Activated naive CD4-positive, alpha-beta T cell treated with anti-CD3 and anti-CD28 coated beads for 36 hours (primary cell): ENCODE measurements around the gene SSC5D. TPM values are rescaled to one million over a fixed set of nuclear protein-coding genes. Genes with fewer than 3 reads are reported as not detected.

Source experiments
- CTCF ChIA-PET: fragments of 350-600 bp; sonication (Branson Sonifier 250); formaldehyde crosslinking; loops from one replicate; lab custom pipeline; 2021; ENCODE audit warnings: antibody characterized with exemption; lab: Charles Lee
- DNase-seq: peaks from one replicate; pipeline ENCODE4 v3.0.0-alpha.2; 2020
- H3K27ac Mint-ChIP-seq: one replicate; pipeline ENCODE4 v1.8.0; 2021; ENCODE audit warnings: mild to moderate bottlenecking, mixed read lengths
- H3K27me3 Mint-ChIP-seq: one replicate; pipeline ENCODE4 v1.8.0; 2021; ENCODE audit warnings: low read depth, mixed read lengths
- H3K36me3 Mint-ChIP-seq: one replicate; pipeline ENCODE4 v1.8.0; 2021; ENCODE audit warnings: low read depth, mixed read lengths
- H3K4me1 Mint-ChIP-seq: one replicate; pipeline ENCODE4 v1.8.0; 2021; ENCODE audit warnings: low read depth, mixed read lengths
- H3K4me3 Mint-ChIP-seq: one replicate; pipeline ENCODE4 v1.8.0; 2021; ENCODE audit warnings: mild to moderate bottlenecking, moderate library complexity, mixed read lengths
- H3K9me3 Mint-ChIP-seq: one replicate; pipeline ENCODE4 v1.8.0; 2021; ENCODE audit warnings: mixed read lengths
- intact Hi-C: fragments of 100-400 bp; cut with micrococcal nuclease; formaldehyde crosslinking; loops from one replicate; pipeline ENCODE4 v1.15.1; 2023
- total RNA-seq, 2 experiments: library from RNA; stranded (reverse); gene quantifications; one replicate each; pipeline ENCODE4 v1.2.3, GENCODE V29; 2021

The SSC5D gene
- total RNA-seq, 2 experiments from 2014 or later, result 0.25 to 0.48 TPM

DNA sequence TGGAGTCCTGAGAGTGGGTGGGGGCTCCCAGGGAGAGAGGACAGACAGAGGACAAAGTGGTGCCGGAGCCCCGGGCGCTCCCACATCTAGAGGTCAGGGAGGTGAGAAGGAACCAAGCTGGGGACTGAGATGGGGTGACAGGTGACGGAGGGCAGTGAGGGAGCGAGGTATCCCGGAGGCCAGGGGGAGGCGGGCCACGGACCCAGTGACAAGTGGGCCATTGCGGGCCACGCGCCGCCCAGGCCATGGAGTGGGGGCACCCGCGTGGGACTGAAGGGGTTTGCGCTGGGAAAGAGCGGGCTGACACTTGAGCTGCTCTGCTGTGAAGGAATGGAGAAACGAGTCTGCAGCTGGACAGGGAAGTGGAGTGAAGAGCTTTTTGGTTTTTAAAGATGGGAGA lies 9.2 kb upstream of the SSC5D start:
- CTCF ChIA-PET, result interaction anchor here (1.0 kb wide), 1 partner anchor 12 kb away, joined by 4 read pairs; no protein-coding TSS in a partner anchor
- intact Hi-C loops, result no loop called here
- H3K4me3 Mint-ChIP-seq, result no peak overlapping the region
- H3K27ac Mint-ChIP-seq, result no peak overlapping the region
- H3K27me3 Mint-ChIP-seq, result no peaks in the 10 kb centered on the region
- peaks cover 30% of the 10 kb centered on the region for H3K4me1 Mint-ChIP-seq
- H3K9me3 Mint-ChIP-seq, result no peaks in the 10 kb centered on the region
- no peak for DNase-seq
- H3K36me3 Mint-ChIP-seq, result peaks cover 5% of the 10 kb centered on the region

DNA sequence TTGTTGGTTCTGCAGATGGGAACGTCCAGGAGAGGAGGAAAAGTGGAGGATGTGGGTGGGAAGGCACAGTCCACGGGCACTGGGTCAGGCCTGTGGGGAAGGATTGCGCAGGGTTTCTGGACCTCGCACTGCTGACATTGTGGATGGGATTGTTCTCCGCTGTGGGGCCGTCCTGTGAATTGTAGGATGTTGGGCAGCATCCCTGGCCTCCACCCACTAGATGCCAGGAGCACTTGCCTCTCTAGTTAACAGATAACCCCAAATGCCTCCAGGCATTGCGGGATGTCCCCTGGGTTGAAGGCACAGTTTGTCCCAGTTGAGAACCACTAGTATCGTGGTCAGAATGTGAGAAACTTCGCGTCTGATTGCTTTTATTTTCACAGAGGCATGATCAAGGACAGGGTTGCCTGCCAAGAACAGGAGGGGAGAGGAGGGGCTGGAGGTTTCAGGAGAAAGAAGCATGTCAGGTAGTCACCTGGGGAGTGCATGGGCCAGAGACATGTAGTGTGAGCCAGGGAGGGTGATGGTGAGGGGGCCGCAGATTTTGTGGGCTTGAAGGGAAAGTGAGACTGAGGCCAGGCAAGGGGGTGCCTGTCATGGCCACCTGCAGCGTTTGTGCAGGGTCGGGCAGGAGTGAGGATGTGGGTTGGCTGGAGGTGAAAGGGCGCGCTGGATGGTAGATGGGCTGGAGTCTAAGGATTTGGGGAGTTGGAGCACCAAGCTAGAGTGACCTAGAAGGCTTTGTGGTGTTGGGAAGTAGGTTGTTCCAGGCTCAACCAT lies 8.6 kb upstream of the SSC5D start:
- CTCF ChIA-PET, result interaction anchor here (1.0 kb wide), 1 partner anchor 12 kb away, joined by 4 read pairs; no protein-coding TSS in a partner anchor
- Mint-ChIP-seq H3K9me3 (no peaks in the 10 kb centered on the region), H3K4me3 (no peak overlapping the region), H3K27ac (no peak overlapping the region), H3K36me3 (peaks cover 5% of the 10 kb centered on the region), H3K27me3 (no peaks in the 10 kb centered on the region), H3K4me1 (peaks cover 30% of the 10 kb centered on the region)
- no peak for DNase-seq
- intact Hi-C loops, result no loop called here

DNA sequence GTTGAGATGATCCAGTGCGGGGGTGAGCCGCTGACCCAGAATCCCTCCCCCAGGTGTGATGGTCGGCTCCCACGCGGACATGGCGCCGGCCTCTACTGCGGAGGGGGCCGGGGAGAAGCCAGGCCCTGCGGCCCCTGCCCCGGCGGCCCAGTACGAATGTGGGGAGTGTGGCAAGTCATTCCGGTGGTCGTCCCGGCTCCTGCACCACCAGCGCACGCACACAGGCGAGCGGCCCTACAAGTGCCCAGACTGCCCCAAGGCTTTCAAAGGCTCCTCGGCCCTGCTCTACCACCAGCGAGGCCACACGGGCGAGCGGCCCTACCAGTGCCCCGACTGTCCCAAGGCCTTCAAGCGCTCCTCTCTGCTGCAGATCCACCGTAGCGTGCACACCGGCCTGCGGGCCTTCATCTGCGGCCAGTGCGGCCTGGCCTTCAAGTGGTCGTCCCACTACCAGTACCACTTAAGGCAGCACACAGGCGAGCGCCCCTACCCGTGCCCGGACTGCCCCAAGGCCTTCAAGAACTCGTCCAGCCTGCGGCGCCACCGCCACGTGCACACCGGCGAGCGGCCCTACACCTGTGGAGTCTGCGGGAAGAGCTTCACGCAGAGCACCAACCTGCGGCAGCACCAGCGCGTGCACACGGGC lies 7.0 kb upstream of the SSC5D start:
- intact Hi-C loops, result no loop called here
- CTCF ChIA-PET, result no interaction called here
- H3K27ac Mint-ChIP-seq, result no peak overlapping the region
- H3K9me3 Mint-ChIP-seq, result no peaks in the 10 kb centered on the region
- H3K36me3 Mint-ChIP-seq, result peaks cover 5% of the 10 kb centered on the region
- H3K27me3 Mint-ChIP-seq, result peaks cover 3% of the 10 kb centered on the region
- no peak for DNase-seq
- H3K4me1 Mint-ChIP-seq, result peaks cover 32% of the 10 kb centered on the region
- H3K4me3 Mint-ChIP-seq, result no peak overlapping the region

DNA sequence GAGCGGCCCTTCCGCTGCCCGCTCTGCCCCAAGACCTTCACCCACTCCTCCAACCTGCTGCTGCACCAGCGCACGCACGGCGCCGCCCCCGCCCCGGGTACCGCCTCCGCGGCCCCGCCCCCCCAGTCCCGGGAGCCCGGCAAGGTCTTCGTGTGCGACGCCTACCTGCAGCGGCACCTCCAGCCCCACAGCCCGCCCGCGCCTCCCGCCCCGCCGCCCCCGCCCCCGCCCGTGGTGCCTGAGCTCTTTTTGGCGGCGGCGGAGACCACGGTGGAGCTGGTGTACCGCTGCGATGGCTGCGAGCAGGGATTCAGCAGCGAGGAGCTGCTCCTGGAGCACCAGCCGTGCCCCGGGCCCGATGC lies 6.5 kb upstream of the SSC5D start:
- CTCF ChIA-PET, result no interaction called here
- no peak overlapping the region for H3K4me3 Mint-ChIP-seq
- H3K9me3 Mint-ChIP-seq, result no peaks in the 10 kb centered on the region
- peaks cover 3% of the 10 kb centered on the region for H3K27me3 Mint-ChIP-seq
- H3K4me1 Mint-ChIP-seq, result peaks cover 32% of the 10 kb centered on the region
- DNase-seq, result no peak
- intact Hi-C loops, result no loop called here
- H3K36me3 Mint-ChIP-seq, result peaks cover 5% of the 10 kb centered on the region
- no peak overlapping the region for H3K27ac Mint-ChIP-seq

DNA sequence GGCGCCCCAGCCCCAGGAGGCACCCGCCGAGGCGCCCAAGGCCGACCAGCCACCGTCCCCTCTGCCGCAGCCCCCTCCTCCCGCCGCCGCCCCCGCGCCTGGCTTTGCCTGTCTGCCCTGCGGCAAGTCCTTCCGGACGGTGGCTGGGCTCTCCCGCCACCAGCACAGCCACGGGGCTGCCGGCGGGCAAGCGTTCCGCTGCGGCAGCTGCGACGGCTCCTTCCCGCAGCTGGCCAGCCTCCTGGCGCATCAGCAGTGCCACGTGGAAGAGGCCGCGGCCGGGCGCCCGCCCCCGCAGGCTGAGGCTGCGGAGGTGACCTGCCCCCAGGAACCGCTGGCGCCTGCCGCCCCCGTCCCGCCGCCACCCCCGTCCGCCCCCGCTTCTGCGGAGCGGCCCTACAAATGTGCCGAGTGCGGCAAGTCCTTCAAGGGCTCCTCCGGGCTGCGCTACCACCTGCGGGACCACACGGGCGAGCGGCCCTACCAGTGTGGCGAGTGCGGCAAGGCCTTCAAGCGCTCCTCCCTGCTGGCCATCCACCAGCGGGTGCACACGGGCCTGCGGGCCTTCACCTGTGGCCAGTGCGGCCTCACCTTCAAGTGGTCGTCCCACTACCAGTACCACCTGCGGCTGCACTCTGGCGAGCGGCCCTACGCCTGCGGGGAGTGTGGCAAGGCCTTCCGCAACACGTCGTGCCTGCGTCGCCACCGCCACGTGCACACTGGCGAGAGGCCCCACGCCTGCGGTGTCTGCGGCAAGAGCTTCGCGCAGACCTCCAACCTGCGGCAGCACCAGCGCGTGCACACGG lies 5.9 kb upstream of the SSC5D start:
- H3K4me3 Mint-ChIP-seq, result no peak overlapping the region
- peaks cover 35% of the 10 kb centered on the region for H3K4me1 Mint-ChIP-seq
- H3K27ac Mint-ChIP-seq, result no peak overlapping the region
- H3K9me3 Mint-ChIP-seq, result no peaks in the 10 kb centered on the region
- H3K27me3 Mint-ChIP-seq, result peaks cover 3% of the 10 kb centered on the region
- peaks cover 5% of the 10 kb centered on the region for H3K36me3 Mint-ChIP-seq
- CTCF ChIA-PET, result no interaction called here
- DNase-seq, result no peak
- intact Hi-C loops, result no loop called here

DNA sequence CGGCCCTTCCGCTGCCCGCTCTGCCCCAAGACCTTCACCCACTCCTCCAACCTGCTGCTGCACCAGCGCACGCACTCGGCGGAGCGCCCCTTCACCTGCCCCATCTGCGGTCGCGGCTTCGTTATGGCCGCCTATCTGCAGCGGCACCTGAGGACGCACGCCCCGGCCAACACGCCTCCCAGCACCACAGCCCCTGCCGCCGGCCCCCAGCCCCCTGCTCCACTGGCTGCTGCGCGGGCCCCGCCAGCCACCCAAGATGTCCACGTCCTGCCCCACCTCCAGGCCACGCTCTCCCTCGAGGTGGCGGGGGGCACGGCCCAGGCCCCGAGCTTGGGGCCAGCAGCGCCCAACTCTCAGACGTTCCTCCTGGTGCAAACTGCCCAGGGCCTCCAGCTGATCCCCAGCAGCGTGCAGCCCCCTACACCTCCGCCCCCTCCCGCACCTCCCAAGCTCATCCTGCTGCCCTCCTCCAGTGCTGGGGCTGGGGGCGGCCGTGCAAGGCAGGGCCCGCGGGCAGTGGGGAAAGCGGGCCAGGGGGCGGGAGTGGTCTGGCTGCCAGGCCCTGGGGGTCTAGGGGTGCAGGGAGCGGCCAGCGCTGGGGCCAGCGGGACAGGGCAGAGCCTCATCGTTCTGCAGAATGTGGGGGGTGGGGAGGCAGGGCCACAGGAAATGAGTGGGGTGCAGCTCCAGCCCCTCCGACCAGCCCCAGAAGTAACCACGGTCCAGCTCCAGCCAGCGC lies 5.1 kb upstream of the SSC5D start:
- peaks cover 3% of the 10 kb centered on the region for H3K27me3 Mint-ChIP-seq

DNA sequence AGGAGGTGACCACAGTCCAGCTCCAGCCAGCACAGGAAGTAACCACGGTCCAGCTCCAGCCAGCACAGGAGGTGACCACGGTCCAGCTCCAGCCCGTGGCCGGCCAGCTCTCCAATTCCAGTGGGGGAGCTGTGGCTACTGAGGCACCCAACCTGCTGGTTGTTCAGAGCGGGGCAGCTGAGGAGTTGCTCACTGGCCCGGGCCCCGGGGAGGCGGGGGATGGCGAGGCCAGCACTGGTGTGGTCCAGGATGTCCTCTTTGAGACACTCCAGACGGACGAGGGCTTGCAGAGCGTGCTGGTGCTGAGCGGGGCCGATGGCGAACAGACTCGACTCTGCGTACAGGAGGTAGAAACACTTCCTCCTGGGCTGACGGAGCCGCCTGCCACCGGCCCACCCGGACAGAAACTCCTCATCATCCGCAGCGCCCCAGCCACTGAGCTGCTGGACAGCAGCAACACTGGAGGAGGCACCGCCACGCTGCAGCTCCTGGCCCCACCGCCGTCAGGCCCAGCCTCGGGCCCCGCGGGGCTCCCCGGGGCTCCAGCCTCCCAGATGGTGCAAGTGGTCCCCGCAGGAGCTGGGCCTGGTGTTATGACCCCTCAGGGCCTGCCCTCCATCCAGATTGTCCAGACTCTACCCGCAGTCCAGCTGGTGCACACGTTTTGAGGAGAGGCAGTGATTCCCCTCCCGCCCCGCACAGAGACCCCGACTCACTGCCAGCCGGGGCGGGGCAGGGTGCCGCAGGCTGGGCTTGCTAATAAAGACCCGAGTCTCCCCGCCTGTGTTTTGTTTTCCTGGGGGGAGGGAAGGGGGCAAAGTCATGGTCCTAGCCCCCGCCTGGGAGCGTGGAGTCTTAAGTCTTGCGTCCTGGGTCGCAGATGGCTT lies 4.3 kb upstream of the SSC5D start:
- peaks cover 5% of the 10 kb centered on the region for H3K36me3 Mint-ChIP-seq
- intact Hi-C loops, result no loop called here
- CTCF ChIA-PET, result interaction anchor here (0.9 to 1.8 kb wide), 2 partner anchors 16 to 122 kb away, joined by 5 to 6 read pairs; partner anchors contain the start of gene ZNF865

More for the DNA sequence above, 5.1 kb upstream of the SSC5D start:
- H3K27ac Mint-ChIP-seq, result no peak overlapping the region
- no peak for DNase-seq
- peaks cover 5% of the 10 kb centered on the region for H3K36me3 Mint-ChIP-seq
- CTCF ChIA-PET, result interaction anchor here (0.9 to 1.8 kb wide), 2 partner anchors 15 to 123 kb away, joined by 5 to 6 read pairs; partner anchors contain the start of gene ZNF865
- intact Hi-C loops, result no loop called here
- no peak overlapping the region for H3K4me3 Mint-ChIP-seq
- H3K4me1 Mint-ChIP-seq, result peaks cover 33% of the 10 kb centered on the region
- no peaks in the 10 kb centered on the region for H3K9me3 Mint-ChIP-seq

DNA sequence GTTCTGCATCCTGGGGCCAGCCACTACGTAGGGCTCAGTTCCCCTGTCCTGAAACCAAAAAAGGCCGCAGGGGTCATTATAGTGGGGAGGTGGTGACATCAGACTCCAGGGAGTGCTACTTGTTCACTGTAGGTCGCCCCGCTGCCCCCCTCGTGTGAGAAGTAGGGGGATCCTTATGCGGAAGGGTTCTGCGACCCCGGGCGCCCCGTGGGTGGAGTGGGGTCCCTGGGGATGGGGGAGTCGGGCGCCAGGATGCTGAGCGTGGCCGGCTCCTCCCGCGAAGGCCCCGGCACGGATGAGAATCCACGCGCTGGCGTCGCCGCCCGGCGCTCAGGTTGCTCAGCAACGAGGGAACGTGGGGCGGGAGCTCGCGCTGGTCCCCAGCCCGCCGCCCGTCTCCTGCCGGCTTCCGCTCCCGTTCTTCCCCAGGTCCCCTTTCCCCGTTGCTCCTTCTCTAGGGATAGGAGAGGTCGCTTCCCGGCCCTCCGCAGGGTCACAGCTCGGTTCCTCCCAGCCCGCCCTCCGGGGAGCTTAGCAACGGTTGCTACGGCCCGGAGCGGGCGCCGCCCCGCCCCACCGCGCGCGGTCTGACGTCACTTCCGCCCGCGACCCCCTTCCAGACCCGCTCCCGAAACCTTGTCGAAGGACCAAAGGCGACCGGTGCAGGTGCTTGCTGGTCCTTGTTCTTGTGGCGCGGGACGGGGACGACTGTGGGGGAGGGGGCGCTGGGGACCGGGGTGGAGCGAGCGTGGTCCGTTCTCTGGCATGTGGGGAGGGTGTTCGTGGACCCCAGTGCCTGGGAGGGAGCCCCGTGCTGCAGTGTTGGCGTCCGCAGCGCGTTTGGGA lies 3.4 kb upstream of the SSC5D start, which contains the start of gene NAT14:
Gene NAT14, plus strand, starts transcription at position 596 of the 846 bp plus-strand sequence. CDS start 521 bp downstream, outside the sequence.
- Mint-ChIP-seq H3K4me1 (peaks cover 19% of the 10 kb centered on the region), H3K27me3 (peaks cover 3% of the 10 kb centered on the region), H3K4me3 (peak within 1 kb of the TSS; percentile 76), H3K27ac (peak within 1 kb of the TSS; percentile 36), H3K36me3 (peaks cover 4% of the 10 kb centered on the region), H3K9me3 (no peaks in the 10 kb centered on the region)
- CTCF ChIA-PET, result interaction anchor here (0.8 to 1.8 kb wide), 4 partner anchors 13 to 121 kb away, joined by 3 to 5 read pairs (median 3); partner anchors contain the start of gene ZNF865
- intact Hi-C loops, result no loop called here
- DNase-seq, result peak; percentile 55

More for the DNA sequence above, 4.3 kb upstream of the SSC5D start:
- Mint-ChIP-seq H3K4me3 (peak overlapping the region; percentile 63), H3K27ac (no peak overlapping the region), H3K27me3 (peaks cover 3% of the 10 kb centered on the region), H3K9me3 (no peaks in the 10 kb centered on the region), H3K4me1 (peaks cover 25% of the 10 kb centered on the region)
- DNase-seq, result no peak

DNA sequence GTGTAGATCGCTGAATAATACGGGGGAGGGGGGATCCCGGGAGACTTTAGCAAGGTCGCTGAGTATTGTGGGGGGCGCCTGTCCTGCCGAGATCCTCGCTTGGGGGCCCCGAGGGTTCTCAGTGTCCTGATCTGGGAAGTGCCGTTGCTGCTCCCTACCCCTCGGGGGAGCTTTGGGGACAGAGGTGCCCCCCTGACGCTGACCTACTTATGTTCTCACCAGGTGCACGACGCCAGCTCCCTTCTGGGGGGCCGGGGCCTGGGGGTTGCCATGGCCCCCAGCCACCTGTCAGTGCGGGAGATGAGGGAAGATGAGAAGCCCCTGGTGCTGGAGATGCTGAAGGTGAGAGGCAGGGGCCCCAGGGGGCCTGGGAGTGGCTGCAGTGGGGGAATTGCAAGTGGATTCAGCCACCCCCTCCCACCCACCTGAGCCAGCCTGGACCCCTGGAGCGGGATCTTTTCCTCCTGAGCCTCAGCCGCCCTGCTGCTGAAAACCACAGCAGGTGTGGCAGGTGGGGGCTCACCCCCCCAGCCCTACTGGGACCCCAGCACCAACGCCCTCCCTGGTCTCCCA lies 2.7 kb upstream of the SSC5D start:
- peaks cover 3% of the 10 kb centered on the region for H3K27me3 Mint-ChIP-seq
- peaks cover 2% of the 10 kb centered on the region for H3K36me3 Mint-ChIP-seq
- H3K27ac Mint-ChIP-seq, result no peak overlapping the region
- peaks cover 17% of the 10 kb centered on the region for H3K4me1 Mint-ChIP-seq
- DNase-seq, result no peak
- peak overlapping the region; percentile 76 for H3K4me3 Mint-ChIP-seq
- intact Hi-C loops, result no loop called here
- CTCF ChIA-PET, result interaction anchor here (0.5 to 1.8 kb wide), 5 partner anchors 12 to 120 kb away, joined by 3 to 5 read pairs (median 3); partner anchors contain the start of gene ZNF865
- no peaks in the 10 kb centered on the region for H3K9me3 Mint-ChIP-seq
